NCI-H2196 (cell line): ENCODE data around the gene MTUS2.
"Not testable (repeated sequence)": the region's sequence is repeated elsewhere in the genome, so short reads cannot be mapped to it uniquely, and the experiment has no call there.

Source experiments
- DNase-seq: peaks from one replicate; lab custom pipeline; 2025; ENCODE audit not compliant: unreplicated experiment; lab: John Stamatoyannopoulos, UW

Gene MTUS2

DNA sequence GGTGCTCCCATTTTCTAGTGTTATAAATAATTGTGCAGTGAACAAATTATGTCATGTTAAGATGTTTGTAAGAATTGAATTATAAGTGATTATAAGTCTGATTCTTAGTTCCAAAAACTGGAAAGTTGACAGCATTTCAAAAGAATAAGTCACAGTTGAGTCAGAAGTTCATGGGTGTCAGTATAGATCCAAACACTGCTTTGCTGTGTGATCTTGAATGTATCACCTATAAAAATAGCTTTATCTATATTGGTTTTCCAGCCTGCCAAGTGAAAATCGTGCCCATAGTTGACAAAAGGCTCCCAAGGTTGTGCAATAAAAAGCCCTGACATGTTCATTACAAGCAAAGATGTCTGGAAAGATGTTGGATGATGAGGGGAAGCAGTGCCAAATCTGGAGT is 336.0 kb downstream of the MTUS2 start:
- no peak for DNase-seq

DNA sequence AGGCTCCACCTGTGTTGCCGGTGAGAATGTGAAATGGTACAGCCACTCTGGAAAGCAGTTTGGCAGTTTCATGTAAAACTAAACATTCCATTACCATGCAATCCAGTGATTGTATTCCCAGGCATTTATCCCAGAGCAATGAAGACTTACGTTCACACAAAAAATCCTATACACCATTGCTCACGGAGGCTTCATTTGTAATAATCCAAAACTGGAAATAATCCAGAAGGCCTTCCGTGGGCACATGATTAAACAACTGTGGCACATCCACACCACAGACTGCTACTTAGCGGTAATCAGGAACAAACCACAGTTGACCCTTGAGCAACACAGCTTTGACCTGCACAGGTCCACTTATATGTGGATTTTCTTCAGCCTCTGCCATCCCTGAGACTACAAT is 339.7 kb downstream of the MTUS2 start:
- DNase-seq: no peak

DNA sequence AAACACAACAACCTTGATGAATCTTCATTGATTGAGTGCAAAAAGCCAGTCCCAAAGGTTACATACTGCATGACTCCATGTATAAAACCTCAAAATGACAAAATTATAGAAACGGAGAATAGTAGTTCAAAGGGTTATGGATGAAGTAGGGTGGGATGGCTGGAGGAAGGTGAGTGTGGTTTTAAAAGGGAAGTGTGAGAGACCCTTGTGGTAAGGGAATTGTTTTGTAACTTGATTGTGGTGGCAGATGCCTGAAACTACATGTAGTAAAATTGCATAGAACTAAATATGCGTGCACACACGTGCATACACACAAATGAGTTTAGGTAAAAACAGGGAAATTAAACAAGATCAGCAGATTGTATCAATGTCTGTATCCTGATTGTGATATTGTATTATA is 340.7 kb downstream of the MTUS2 start:
- no peak for DNase-seq

DNA sequence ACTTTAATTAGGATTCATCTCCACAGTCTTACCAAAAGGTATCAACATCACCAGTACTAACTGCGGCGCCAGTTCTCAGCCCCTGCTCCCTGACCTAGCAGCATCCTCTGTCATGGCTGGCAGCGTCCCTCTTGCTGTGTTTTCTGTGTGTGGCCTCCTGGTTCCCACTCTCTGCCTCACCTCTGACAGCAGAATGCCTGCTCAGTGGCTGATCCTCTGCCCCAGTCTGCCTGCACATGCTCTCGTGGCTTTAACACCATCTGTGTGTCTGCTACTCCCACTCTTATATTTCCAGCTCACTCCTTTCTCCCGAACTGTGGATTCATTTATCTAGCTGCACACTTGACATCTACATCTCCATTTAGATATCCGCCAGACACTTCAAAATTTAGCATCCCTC is 341.5 kb downstream of the MTUS2 start:
- DNase-seq: no peak

DNA sequence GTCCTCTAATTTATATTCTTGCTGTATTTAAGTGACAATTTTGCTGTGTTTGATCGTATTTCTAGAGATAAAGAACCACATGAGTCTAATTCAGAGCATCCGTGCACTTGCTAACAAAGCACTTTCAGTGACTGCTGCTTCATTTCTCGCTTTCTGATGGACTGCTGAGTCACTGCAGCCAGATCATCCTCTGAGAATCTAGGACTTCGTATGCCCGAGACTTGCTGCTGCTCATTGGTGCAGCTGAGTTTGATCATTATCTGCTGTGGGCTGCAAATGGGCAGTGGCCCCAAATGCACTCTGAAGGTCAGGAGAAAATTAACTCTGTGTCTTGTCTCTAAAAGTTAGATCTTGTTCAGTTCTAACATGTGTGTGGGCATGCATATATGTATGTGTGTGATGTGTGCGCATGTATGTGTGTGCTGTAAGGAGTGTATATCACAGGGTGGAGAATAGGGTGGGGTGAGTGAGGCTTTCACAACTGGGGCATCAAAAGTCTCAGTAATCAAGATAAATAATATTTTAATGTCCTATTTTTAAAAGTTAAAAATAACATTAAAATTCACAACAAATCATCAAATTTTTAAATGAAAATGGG is 342.6 kb downstream of the MTUS2 start:
- no peak for DNase-seq

DNA sequence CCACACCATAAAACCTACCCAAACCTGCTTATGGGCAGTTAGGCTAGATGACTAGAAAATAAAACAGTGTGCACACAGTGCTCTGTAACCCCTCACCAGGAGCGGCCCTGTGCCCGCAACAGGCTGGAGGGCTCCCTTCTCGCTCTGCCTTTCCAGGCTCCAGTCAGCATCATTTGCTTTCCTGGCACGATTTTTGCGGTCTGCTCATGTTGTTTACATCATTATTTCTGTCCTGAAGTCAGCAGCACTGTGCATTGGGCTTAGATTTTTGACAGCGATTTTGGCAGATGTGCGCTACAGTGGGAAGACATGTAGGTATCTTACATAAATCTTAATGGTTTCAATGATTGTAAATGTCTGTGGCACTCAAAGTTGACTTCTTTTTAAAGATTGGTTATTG is 344.0 kb downstream of the MTUS2 start:
- DNase-seq: no peak

DNA sequence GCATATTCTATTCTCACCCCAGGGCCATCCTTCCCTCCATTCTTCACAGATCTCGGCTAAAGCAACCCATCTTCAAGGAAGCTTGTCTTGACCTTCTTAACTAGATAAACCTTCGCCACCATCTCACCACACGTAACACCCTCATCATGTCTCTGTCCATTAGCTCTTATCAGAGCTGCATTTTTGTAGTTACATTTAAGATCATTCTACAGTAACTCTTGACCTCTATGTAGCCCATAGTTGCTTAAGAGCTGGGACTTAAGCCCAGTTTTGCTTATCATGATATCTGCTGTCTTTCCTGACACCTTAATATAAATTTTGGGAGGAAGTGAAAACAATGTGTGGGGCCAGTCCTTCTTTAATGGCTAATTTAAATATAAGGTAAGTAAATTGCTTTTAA is 345.1 kb downstream of the MTUS2 start:
- no peak for DNase-seq

DNA sequence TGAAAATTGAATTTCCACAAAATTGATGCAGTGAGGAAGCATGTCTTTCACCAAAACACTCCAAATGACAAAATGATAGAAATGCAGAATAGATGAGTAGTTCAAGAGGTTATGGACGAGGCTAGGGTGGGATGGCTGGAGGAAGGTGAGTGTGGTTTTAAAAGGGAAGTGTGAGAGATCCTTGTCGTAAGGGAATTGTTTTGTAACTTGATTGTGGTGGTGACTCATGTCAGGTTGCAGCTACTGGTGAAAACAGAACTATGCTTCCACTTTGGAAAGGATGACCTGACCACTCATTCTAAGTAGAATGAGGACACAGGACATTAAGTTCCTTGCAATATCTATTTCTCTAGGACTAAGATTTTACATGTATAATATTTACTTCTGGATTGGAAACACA is 345.7 kb downstream of the MTUS2 start:
- no peak for DNase-seq

DNA sequence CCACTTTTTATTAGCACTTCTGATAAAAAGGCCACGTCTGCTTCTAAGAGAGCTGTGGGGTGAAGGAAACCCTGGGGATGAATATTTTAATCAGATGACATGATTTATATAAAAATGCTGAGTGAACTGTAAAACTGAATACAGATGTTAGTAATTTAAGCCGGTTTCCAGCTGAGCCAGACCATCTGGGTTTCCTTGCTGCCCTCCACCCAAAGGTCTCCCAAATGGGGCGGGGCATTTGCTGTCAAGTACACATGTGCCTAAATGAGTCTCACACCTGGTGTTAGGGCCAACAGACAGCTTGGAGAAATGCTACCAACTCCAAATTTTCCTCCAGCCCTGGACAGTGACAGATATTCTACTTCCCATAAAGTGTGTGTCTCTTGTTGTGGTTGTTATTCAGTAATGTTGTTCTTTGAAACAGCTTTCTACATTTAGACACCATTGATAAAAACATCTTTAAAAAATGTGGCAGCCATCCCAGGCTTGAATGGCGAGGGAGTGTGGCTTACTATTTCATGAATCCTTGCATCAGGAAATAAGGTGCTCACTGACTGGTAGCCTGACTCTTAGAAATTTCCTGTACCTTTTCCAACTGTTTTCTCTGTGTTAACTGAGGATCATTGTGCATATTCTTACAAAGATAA is 350.4 kb downstream of the MTUS2 start:
- DNase-seq: no peak

DNA sequence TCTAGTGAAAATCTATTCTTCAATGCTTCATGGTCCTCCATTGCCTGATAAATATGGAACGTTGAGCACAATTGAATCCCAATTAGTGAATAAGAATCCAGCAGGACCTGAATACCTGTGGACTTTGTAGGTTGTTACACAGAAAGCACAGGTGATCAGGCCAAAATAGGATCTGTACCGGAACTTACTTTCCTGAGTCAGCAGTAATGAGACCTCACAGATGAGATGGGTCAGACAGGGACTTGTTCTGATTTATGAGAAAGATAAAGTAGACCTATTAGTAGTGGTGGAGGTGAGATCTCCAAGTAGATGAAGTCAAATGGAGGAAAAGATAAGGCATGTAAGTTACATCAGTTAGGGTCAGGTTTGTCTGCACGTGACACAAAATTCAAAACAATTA is 351.1 kb downstream of the MTUS2 start:
- DNase-seq: no peak

DNA sequence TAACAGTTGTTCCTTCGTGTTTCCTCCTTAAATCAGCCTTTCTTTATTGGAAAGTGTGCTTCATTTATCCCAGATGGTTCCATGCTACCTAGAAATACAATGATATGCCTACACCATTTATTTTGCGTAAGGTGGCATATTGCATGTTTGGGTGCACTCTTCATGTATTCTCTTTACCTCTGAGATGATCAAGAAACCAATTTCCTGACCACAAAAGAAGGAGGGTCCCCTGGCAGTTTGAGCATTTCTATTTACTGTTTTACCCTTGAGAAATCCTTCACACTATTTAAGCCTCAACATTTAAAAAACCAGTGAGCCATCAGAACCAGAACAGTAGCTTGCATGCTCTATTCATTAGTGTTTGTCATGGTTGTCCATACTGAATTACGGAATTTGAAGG is 354.0 kb downstream of the MTUS2 start:
- DNase-seq: no peak

DNA sequence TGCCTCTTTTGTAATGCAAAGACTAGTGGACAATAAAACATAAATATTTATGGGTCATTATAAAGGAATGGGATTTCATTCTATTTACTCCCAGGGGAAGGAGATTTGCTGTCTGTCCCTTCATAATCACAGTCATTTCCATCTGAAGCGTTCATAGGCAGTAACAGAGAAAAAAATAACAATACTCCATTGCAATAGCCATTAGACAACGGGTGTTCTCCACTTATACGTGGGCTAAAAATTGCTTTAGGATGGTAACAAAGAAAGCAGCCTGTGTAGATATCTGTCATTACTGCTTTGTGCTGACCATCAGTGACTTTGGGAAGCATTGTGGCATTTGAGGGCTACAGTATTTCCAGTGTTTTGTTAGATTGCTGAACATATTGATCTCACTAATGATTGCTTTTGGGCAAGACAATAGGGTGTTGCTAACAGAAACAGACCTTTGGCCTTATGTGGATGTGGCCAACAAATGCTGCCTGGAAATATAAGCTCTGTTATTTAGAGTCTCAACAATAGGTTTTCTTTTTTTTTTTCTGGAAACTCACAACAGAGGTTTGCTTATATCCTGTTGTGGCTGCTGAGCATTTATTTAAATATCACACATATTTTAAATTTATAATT is 355.2 kb downstream of the MTUS2 start:
- DNase-seq: no peak

DNA sequence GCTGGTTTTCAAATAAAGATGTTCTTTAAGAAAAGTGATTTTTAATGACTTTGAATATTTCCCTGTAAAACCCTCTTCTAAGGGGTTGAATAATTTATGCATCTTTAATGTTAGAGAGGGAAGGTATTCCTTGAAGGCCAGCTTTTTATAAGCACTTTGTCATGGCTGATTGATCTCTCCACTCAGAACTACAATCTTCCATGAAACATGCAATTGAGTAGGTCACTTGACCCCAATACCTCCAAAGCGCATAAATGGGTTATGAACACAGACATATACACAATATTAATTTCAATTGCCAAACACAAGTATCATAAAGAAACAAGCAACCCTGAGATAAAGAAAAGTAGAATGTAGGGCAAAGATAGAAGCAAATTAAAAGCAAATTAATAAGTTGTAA is 359.9 kb downstream of the MTUS2 start:
- DNase-seq: no peak

DNA sequence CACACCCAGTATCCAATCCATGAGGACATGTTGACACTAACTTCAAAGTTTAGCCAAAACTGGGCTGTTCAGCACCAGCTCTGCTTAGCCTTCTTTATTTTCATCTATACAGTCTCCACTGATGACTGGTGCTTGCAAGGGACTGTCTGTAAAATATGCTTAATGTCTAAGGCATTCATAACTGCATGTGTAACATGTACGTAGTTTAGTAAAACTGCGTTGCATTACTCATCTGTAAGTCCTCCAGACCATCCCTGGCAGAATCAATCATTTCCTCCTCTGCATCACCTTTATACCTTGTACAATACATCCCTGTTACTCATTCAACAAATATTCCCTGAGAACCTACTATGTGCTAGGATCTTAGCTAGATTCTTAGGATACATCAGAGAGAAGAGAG is 362.1 kb downstream of the MTUS2 start:
- no peak for DNase-seq

DNA sequence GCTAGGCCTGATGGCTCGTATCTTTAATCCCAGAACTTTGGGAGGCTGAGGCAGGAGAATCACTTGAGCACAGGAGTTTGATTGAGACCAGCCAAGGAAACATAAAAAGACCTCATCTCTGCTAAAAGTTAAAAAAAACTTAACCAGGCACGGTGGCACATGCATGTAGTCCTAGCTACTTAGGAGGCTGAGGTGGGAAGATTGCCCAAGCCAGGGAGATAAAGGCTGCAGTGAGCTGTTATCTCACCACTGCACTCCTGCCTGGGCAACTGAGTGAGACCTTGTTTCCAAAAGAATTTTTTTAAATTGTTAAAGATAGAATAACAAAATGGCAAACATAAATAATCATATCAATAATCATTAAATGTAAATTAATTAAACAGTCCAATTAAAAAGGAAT is 365.8 kb downstream of the MTUS2 start:
- DNase-seq: no peak

DNA sequence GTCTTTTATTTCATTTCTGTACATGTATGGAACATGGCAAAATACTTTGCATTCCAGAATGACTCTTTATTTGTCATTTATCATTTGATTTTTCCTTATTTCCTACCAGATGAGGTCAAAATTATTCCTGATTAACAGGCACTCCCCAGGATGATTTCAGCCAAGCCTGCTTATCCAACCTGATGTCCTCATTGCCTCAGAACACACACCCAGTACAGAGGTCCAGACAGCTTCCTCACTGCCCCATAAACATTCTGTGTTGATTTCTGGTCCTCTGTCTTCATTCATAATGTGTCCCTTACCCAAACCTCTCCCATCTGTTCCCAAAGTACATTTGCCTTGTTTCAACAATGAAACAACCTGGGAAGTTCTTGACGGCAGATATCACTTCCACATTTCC is 367.4 kb downstream of the MTUS2 start:
- no peak for DNase-seq

DNA sequence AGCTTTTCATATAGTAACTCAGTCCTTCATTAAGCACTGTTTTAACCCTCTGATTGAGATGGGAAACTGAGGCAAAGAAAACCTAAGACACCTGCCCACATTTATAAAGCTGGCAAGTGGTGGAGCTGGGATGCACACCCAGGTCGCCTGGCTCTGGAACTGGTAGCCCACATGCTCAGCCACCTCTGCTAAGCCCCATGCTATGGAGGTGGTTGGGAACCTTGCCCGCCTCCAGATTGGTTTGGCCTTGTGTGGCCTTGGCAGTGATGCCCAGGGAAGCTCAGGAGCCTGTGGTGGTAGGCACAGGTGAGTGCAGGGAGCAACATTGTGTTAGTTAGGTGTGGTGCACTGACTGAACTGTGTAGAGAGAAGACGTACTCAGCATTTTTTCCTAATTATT is 370.2 kb downstream of the MTUS2 start:
- DNase-seq: no peak

DNA sequence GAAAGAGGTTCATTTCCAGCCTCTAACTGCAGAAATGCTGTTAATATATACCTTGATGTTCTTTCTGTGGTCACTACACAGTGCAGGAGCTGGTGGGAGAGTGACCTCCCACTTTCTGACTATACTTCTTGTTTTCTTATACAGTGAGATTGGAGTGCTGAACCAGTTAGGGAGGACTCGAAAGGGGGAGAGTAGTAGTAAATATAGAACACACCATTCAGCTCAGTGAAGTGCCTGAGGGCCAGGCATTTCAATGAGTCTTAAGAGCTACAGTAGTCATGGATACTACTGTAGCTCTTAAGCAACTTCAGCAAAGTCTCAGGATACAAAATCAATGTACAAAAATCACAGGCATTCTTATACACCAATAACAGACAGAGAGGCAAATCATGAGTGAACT is 372.9 kb downstream of the MTUS2 start:
- DNase-seq: no peak

DNA sequence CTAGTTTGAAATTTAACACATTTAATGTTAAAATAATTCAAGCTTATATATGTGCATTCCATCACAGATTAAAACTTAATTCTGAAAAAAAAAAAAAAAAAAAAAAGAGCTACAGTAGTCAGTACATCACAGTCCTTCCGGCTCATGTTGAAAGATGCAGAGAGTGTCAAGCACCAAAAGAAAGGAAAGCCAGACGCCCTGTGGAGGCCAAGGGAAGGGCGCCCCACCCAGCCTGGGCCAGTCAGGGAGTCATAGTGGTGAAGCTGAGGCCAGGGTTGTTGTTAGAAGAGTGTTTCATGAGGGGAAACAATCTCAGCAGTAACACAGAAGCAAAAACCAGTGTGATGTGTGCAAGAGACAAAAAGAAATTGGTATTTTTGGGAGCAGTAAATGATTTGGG is 375.3 kb downstream of the MTUS2 start:
- no peak for DNase-seq

DNA sequence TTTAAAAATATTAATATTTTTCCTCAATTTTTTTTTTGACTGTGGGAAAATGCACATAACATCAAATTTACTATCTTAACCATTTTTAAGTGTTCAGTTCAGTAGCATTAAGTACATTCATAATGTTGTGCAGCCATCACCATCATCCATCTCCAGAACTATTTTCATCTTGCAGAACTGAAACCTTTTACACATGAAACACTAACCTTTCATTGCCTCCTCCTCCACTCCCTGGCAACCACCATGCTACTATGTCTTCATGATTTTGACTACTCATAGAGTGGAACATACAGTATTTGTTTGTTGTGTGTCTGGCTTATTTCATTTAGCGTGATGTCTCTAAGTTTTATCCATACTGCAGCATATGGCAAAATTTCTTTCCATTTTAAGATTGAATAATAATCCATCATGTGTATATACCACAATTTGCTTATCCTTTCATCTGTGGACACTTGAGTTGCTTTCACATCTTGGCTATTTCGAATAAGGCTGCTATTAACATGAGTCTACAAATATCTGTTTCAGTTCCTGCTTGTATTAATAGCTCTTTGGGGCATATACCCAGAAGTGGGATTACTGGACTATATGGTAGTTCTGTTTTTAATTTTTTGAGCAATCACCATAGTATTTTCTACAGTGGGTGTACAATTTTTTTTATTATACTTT is 376.4 kb downstream of the MTUS2 start:
- DNase-seq: no peak

DNA sequence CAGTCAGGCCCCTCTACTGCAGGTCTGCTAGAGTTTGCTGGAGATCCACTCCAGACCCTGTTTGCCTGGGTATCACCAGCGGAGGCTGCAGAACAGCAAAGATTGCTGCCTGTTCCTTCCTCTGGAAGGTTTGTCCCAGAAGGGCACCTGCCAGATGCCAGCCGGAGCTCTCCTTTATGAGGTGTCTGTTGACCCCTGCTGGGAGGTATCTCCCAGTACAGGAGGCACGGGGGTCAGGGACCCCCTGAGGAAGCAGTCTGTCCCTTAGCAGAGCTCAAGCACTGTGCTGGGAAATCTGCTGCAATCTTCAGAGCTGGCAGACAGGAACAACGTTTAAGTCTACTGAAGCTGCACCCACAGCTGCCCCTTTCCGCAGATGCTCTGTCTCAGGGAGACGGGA is 382.6 kb downstream of the MTUS2 start:
- not testable (repeated sequence) for DNase-seq

DNA sequence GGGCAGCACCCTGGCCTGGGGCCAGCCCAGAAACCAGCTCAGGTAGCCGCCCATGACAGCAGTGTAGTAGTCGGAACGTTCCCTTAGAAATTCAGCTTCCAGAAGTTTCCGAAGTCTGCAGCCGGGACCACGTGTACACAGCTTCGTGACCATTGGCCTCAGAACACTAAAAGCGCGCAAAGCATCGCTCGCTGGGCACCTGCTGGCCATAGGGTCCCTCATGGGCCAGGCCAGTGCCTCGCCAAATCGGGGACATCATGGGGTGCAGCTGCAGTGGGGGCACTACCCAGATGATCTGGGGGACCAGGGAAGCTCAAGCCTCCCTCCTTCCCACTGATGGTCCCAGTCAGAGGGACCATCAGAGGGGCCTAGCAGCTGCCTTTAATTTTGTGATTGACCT is 384.5 kb downstream of the MTUS2 start:
- DNase-seq: no peak
